C4-2B (cell line): ENCODE results near the gene AUTS2.

ENCODE experiments used
- H3K27ac ChIP-seq: fragments of 450-650 bp; 2 replicates; pipeline ENCODE4 v1.5.1; 2017
- CTCF ChIP-seq: fragments of 450-650 bp; conservative IDR thresholded peaks from 2 replicates; pipeline ENCODE4 v1.5.1; 2017; ENCODE audit warnings: mild to moderate bottlenecking
- ZFX ChIP-seq: fragments of 450-650 bp; IDR thresholded peaks from 2 replicates; pipeline ENCODE4 v1.6.1; 2017

The AUTS2 gene

DNA sequence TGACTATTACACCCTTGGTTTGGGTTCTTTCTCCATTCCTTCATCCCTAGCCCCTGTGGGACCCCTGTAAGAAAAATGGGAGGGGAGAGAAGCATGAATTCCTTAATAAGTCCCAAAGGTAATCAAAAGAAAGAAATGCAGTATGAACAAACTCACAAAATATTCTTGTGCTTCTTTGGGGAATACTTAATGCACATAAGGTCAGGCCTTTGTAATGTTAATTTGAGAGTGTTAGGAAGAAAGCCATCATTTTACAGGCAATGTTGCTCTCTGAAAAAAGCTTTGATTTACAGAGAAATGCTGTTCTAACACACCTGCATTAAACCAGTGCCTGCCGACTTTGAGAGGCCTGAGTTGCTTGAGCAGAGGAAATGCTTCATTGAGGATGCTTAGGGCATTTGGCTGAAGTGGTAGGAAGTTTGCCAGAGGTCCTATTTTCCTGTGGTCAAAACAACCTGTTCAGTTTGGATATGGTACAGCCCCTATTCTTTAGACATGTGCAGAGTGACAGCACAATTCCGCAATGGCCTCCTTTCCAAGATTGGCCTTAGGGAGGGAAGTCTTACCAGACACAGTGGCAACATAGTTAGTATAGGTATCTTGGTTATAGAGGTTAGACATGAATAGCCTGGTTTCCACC lies 643.4 kb downstream of the AUTS2 start:
- TF ChIP-seq CTCF (no peak), ZFX (no peak)

DNA sequence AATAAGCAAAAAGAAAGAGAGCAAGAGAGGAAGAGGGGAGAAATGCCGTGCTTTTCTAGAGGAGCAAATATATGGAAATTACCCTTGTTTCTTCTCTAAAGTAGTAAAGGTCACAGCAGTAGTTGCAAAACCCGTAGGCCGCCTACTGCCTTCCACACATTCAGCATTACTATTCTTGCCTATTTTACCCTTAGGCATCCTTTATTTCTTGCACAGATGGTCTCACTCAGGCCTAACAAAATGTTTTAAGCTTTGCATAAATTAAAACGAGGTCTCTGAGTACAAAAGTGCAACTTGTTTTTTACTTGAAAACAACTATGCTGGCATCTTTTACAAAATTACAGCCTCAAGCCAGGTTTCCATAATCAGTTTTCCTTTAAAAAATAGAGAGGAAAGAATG lies 644.6 kb downstream of the AUTS2 start:
- TF ChIP-seq CTCF (no peak), ZFX (no peak)
- H3K27ac ChIP-seq = no peak overlapping the region

More for the DNA sequence above, 643.4 kb downstream of the AUTS2 start:
- no peak overlapping the region for H3K27ac ChIP-seq

DNA sequence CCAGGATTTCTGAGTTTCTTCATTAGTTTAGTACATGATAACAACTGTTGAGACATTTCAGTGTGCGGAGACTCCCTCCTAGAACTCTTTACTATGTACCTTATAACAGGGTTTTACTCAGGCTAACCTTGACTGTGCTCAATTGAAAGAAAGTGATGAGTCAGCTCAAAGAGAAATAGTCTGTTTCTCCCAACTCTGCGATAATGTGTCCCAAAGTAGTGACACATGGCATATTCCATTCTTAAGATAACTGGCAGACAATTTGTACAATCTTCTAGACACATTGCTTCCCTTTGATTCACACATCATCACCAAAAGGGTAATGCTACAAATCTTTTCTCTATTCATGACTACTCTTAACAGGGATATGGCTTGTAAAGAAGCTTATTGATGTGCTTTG lies 645.2 kb downstream of the AUTS2 start:
- TF ChIP-seq CTCF = no peak
- no peak for TF ChIP-seq ZFX
- H3K27ac ChIP-seq = no peak overlapping the region

DNA sequence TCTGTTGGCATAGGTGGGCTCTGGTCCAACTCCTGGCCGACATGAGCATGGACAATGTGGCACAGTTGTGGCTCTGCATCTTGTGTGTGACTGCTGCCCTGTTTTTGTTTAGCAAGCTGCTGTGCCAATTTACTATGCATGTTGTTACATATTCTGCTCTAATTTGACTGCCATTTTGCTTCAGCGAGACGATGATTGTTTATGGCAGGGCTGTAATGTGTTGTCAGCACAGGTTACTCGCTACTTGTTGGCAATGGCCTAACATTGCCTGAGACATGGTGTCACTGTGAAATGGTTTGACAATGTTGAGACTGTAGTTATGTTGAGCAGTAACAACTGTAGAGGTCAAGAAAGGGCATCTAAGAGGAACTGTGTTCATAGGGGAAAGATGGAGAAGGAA lies 659.6 kb downstream of the AUTS2 start:
- H3K27ac ChIP-seq = no peak overlapping the region
- no peak for TF ChIP-seq CTCF
- TF ChIP-seq ZFX = no peak

DNA sequence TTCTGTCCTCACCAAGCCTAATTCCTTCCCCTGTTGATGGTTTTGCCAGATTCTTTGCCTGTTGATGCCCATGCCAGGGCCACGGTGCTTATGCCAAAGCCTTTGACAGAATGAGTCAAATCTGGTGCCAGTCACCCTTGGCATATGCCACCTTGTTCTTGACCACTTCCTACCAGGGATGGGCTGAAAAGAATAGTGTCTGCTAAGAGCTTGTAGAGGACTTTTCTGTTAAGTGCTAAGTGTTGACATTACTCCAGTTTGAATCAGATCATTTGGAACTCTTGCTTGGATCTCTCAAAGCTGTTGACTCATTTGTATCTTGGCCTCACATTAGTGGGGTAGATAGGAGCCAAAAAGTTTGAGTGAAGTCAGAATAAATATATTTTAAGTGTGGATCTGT lies 661.2 kb downstream of the AUTS2 start:
- TF ChIP-seq CTCF (no peak), ZFX (no peak)
- H3K27ac ChIP-seq = no peak overlapping the region

GRCh38 chr7:70263471-70264255 lies 665.4 kb downstream of the AUTS2 start:
- no peak overlapping the region for H3K27ac ChIP-seq
- TF ChIP-seq CTCF (no peak), ZFX (no peak)

DNA sequence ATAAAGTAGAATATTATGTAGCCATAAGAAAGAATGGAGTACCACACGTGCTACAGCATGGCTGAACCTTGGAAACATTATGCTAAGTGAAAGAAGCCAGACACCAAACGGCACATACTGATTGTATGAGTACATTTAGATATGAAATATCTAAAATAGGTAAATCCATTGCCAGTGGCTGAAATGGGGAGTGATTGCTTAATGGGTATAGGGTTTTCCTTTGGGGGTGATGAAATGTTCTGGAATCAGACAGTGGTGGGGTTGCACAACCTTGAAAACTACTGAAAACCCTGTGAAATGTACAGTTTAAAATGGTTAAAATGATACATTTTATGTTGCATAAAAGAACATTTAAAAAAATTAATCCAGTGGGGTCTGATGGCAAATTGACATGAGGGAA lies 667.9 kb downstream of the AUTS2 start:
- TF ChIP-seq ZFX = no peak
- no peak for TF ChIP-seq CTCF
- no peak overlapping the region for H3K27ac ChIP-seq
